SK-N-SH treated with all-trans-retinoic acid at 6 μM for 48 hours (cell line): ENCODE data around the gene AHCYL2.
A peak's percentile ranks its signal among the peaks of the same experiment; 100 is the strongest.

Experiments used
- ARNTL ChIP-seq: fragments of 450-650 bp; formaldehyde crosslinking; IDR thresholded peaks from 2 replicates; pipeline ENCODE4 v1.5.0; 2020; ENCODE audit warnings: low read depth, mild to moderate bottlenecking, moderate library complexity, borderline replicate concordance
- BACH2 ChIP-seq: fragments of 250-450 bp; sonication (Bioruptor Pico); IDR thresholded peaks from 2 replicates; pipeline ENCODE4 v1.9.0; 2021; ENCODE audit warnings: mild to moderate bottlenecking, borderline replicate concordance
- CREB5 ChIP-seq: fragments of 250-450 bp; sonication (Bioruptor Pico); IDR thresholded peaks from 2 replicates; pipeline ENCODE4 v1.5.1; 2020; ENCODE audit warnings: low read depth, mild to moderate bottlenecking, moderate library complexity
- CSRNP3 ChIP-seq: fragments of 250-450 bp; sonication (Bioruptor Pico); IDR thresholded peaks from 2 replicates; pipeline ENCODE4 v1.5.1; 2021; ENCODE audit warnings: mild to moderate bottlenecking, moderate library complexity
- PATZ1 ChIP-seq: fragments of 250-450 bp; sonication (Bioruptor Pico); IDR thresholded peaks from 2 replicates; pipeline ENCODE4 v1.8.0; 2020; ENCODE audit warnings: mild to moderate bottlenecking, moderate library complexity, borderline replicate concordance
- RARB ChIP-seq: fragments of 250-450 bp; sonication (Bioruptor Pico); IDR thresholded peaks from 2 replicates; pipeline ENCODE4 v1.8.0; 2021; ENCODE audit warnings: mild to moderate bottlenecking, moderate library complexity
- TSHZ2 ChIP-seq: fragments of 250-450 bp; sonication (Bioruptor Pico); IDR thresholded peaks from 2 replicates; pipeline ENCODE4 v1.5.0; 2020; ENCODE audit warnings: mild to moderate bottlenecking, moderate library complexity
- ZC3H10 ChIP-seq: fragments of 250-450 bp; sonication (Bioruptor Pico); IDR thresholded peaks from 2 replicates; pipeline ENCODE4 v1.5.1; 2021; ENCODE audit warnings: mild to moderate bottlenecking, moderate library complexity
- ZFP3 ChIP-seq: fragments of 250-450 bp; sonication (Bioruptor Pico); IDR thresholded peaks from 2 replicates; pipeline ENCODE4 v1.5.0; 2020; ENCODE audit warnings: mild to moderate bottlenecking, moderate library complexity
- TF ChIP-seq, protein P1 (sequence below): fragments of 250-450 bp; sonication (Bioruptor Pico); IDR thresholded peaks from 2 replicates; pipeline ENCODE4 v1.8.0; 2021; ENCODE audit warnings: low read depth, mild to moderate bottlenecking, moderate library complexity, borderline replicate concordance

- TF ChIP-seq ZFP3 (CRISPR knock-in tag) (peak; percentile 71; the same call in 1 of the 2 replicates), RARB (CRISPR knock-in tag) (no peak), BACH2 (CRISPR knock-in tag) (no peak), PATZ1 (CRISPR knock-in tag) (peak; percentile 80; the same call in 1 of the 2 replicates), ARNTL (CRISPR knock-in tag) (no peak), CSRNP3 (CRISPR knock-in tag) (no peak), ZC3H10 (CRISPR knock-in tag) (no peak), TSHZ2 (CRISPR knock-in tag) (no peak), CREB5 (CRISPR knock-in tag) (no peak)
- TF ChIP-seq, protein P1, sequence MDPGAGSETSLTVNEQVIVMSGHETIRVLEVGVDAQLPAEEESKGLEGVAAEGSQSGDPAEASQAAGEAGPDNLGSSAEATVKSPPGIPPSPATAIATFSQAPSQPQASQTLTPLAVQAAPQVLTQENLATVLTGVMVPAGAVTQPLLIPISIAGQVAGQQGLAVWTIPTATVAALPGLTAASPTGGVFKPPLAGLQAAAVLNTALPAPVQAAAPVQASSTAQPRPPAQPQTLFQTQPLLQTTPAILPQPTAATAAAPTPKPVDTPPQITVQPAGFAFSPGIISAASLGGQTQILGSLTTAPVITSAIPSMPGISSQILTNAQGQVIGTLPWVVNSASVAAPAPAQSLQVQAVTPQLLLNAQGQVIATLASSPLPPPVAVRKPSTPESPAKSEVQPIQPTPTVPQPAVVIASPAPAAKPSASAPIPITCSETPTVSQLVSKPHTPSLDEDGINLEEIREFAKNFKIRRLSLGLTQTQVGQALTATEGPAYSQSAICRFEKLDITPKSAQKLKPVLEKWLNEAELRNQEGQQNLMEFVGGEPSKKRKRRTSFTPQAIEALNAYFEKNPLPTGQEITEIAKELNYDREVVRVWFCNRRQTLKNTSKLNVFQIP (CRISPR knock-in tag): no peak
Observed at GRCh38 chr7:129433847-129434674, 209.2 kb downstream of the AHCYL2 start, which contains the start of gene STRIP2.
